Panc1 (cell line): Measurements from ENCODE around the gene VKORC1. TPM values are rescaled to one million over a fixed set of nuclear protein-coding genes. Genes with fewer than 3 reads are reported as not detected.
A peak's percentile ranks its signal among the peaks of the same experiment; 100 is the strongest.
"Not testable (repeated sequence)": the region's sequence is repeated elsewhere in the genome, so short reads cannot be mapped to it uniquely, and the experiment has no call there.

Experiments
- ATAC-seq: fragments of 200-7000 bp; cut with Tn5 transposase; 2 replicates; pipeline ENCODE4 v1.9.1; 2020; ENCODE audit warnings: mild to moderate bottlenecking, moderate library complexity
- BruUV-seq: library from RNA; stranded (reverse); fragments of 400-500 nt; replicated peaks from 2 replicates; lab custom pipeline; 2021; lab: Mats Ljungman, UMichigan
- CTCF ChIA-PET: fragments of 300-600 bp; sonication (Branson Sonifier 250); formaldehyde crosslinking; loops from one replicate; lab custom pipeline; 2022; ENCODE audit warnings: antibody characterized with exemption; lab: Charles Lee
- POLR2A ChIA-PET: fragments of 300-600 bp; sonication (Branson Sonifier 250); formaldehyde crosslinking; loops from one replicate; lab custom pipeline; 2022; ENCODE audit warnings: antibody characterized with exemption; lab: Charles Lee
- DNase-seq: peaks from one replicate; pipeline ENCODE4 v3.0.0-alpha.2; 2010; ENCODE audit warnings: low read depth, low spot score
- H3K27ac ChIP-seq: 2 replicates; pipeline ENCODE4 v1.5.1; 2011; ENCODE audit warnings: mild to moderate bottlenecking, low read length, inconsistent platforms
- H3K27me3 ChIP-seq: fragments of 200-500 bp; sonication (Bioruptor generic); 2 replicates; pipeline ENCODE4 v1.6.0; 2014; ENCODE audit warnings: low read length, inconsistent platforms; ENCODE audit not compliant: control insufficient read depth, insufficient read depth
- H3K36me3 ChIP-seq: fragments of 200-500 bp; sonication (Bioruptor generic); 2 replicates; pipeline ENCODE4 v1.5.1; 2014; ENCODE audit warnings: inconsistent platforms, mild to moderate bottlenecking, low read length, moderate library complexity; ENCODE audit not compliant: control insufficient read depth, insufficient read depth
- H3K4me1 ChIP-seq: 2 replicates; pipeline ENCODE4 v1.5.1; 2011; ENCODE audit warnings: inconsistent platforms, mild to moderate bottlenecking, low read length, moderate library complexity; ENCODE audit not compliant: control insufficient read depth, insufficient read depth
- H3K4me3 ChIP-seq, 2 experiments: 2 replicates each; pipeline ENCODE4 v1.5.1; 2011 to 2012; ENCODE audit warnings: low read depth in 2 of 2, low read length in 2 of 2, mild to moderate bottlenecking in 2 of 2, inconsistent platforms in 1 of 2, moderate library complexity in 1 of 2
- H3K9me3 ChIP-seq: fragments of 200-500 bp; sonication (Bioruptor generic); 2 replicates; pipeline ENCODE4 v1.5.1; 2014; ENCODE audit warnings: low read depth, mild to moderate bottlenecking, inconsistent platforms, low read length, moderate library complexity; ENCODE audit not compliant: control insufficient read depth, insufficient read depth
- CTCF ChIP-seq: fragments of 450-650 bp; IDR thresholded peaks from 2 replicates; pipeline ENCODE4 v1.5.1; 2017; ENCODE audit warnings: mild to moderate bottlenecking
- POLR2AphosphoS5 ChIP-seq: IDR thresholded peaks from 2 replicates; pipeline ENCODE4 v1.6.1; 2012; ENCODE audit warnings: mild to moderate bottlenecking, low read depth, low read length, moderate library complexity
- REST ChIP-seq, 2 experiments: IDR thresholded peaks; 2 replicates each; pipeline ENCODE4 v1.6.1; 2011 to 2012; ENCODE audit warnings: low read depth in 2 of 2, control low read depth in 1 of 2, low read length in 1 of 2, mild to moderate bottlenecking in 1 of 2, moderate library complexity in 1 of 2; ENCODE audit not compliant: insufficient read depth in 1 of 2
- SIN3A ChIP-seq: IDR thresholded peaks from 2 replicates; pipeline ENCODE4 v1.6.1; 2012; ENCODE audit warnings: low read depth, mild to moderate bottlenecking, low read length, moderate library complexity, borderline replicate concordance; ENCODE audit not compliant: insufficient read depth
- TCF7L2 ChIP-seq: IDR thresholded peaks from 2 replicates; pipeline ENCODE4 v1.6.1; 2011; ENCODE audit warnings: mild to moderate bottlenecking, low read depth, low read length, inconsistent platforms
- in situ Hi-C: cut with HindIII; loops from 2 replicates; pipeline ENCODE4 v1.10.0; 2016; ENCODE audit warnings: low sequenced_read_pairs, low pct_unique_long_range_greater_than_20kb
- intact Hi-C: fragments of 100-400 bp; cut with micrococcal nuclease; formaldehyde crosslinking; loops from one replicate; pipeline ENCODE4 v1.10.0; 2022; ENCODE audit not compliant: unreplicated experiment
- total RNA-seq: library from RNA; stranded (reverse); gene quantifications from one replicate; pipeline ENCODE4 v1.2.1, GENCODE V29; 2021; ENCODE audit not compliant: unreplicated experiment

The VKORC1 gene
- total RNA-seq, 1 experiment from 2014 or later: 109 TPM

DNA sequence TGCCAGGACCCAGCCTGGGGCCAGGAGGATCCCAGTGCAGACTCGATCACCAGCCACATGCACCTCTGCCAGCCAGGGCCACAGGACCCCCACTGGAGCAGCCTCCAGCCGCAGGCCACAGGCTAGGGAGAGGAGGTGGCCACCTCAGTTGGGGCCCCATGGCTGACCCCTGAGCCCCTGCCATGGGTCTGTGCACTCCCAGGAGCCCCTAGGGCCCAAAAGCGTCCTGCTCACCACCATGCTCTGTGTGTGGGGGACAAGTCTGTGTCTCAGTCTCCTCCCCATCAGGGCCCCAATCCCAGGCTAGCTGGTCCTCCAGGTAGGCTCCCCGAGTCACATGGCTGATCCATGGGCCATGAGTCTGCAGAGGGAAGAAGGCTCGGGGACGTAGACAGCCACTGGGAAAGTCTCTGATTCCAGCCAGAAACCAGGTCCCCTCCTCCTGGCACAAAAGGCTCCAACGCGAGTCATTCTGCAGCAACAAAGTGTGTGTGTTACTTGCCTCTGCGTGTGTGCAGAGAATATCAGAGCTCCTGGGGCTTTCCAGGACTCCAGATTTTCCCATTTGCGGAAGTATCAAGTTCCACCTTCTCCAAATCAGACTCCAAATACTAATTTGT, 47.0 kb upstream of the VKORC1 start:
- ATAC-seq (peak; percentile 33), DNase-seq (no peak)
- peak overlapping the region; percentile 66 for H3K27ac ChIP-seq
- H3K36me3 ChIP-seq: no peaks in the 10 kb centered on the region
- CTCF ChIA-PET: interaction anchor here (0.6 to 1.4 kb wide), 17 partner anchors 8 to 189 kb away, joined by 3 to 12 read pairs (median 3); partner anchors contain the start of genes FUS, HSD3B7, KAT8 and ZNF646
- H3K27me3 ChIP-seq: no peaks in the 10 kb centered on the region
- intact Hi-C loops (no loop called here), in situ Hi-C loops (no loop called here)
- POLR2A ChIA-PET: interaction anchor here (0.7 to 1.4 kb wide), 4 partner anchors 15 to 39 kb away, joined by 3 to 9 read pairs (median 6); partner anchors contain the start of genes FUS and KAT8
- peaks cover 16% of the 10 kb centered on the region for H3K4me1 ChIP-seq
- TF ChIP-seq SIN3A (no peak), CTCF (no peak), REST (IDR thresholded peaks at IDR 0.05; ENCODE audit: insufficient read depth in 1 of 2, low read depth in 2 of 2, low read length in 1 of 2) (no peak), POLR2AphosphoS5 (no peak), TCF7L2 (no peak)
- no peaks in the 10 kb centered on the region for H3K9me3 ChIP-seq
- peak overlapping the region; percentile 15 to 55 for H3K4me3 ChIP-seq
- BruUV-seq: no TSS peak

DNA sequence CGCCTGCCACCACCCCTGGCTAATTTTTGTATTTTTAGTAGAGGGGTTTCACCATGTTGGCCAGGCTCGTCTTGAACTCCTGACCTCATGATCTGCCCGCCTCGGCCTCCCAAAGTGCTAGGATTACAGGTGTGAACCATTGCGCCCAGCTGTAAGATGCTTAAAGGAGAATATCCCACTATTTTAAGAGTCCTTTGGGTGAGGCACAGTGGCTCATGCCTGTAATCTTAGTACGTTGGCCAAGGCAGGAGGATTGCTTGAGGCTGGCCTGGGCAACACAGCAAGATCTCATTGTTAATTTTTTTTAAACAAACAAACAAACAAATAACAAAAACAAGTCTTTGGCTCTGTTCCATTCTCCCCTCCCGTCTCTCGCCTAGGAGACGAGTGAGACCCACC, 46.5 kb upstream of the VKORC1 start:
- H3K4me1 ChIP-seq: peaks cover 16% of the 10 kb centered on the region
- H3K27me3 ChIP-seq, H3K36me3 ChIP-seq, intact Hi-C loops, BruUV-seq, H3K4me3 ChIP-seq, in situ Hi-C loops, ATAC-seq, H3K27ac ChIP-seq, POLR2A ChIA-PET, CTCF ChIA-PET, DNase-seq, H3K9me3 ChIP-seq: not testable (repeated sequence)
